ENCODE results near the gene VSTM2L. TPM values are rescaled to one million over a fixed set of nuclear protein-coding genes. Genes with fewer than 3 reads are reported as not detected.

The VSTM2L gene
- total RNA-seq, 1 donor from 2014 or later = 14.1 TPM

GRCh38 chr20:37863289-37863688, 39.6 kb upstream of the VSTM2L start:
- TF ChIP-seq CTCF (IDR thresholded peaks at IDR 0.05) = no peak
- ATAC-seq = no peak
- Histone ChIP-seq H3K27ac (no peak overlapping the region), H3K36me3 (peaks cover 77% of the 10 kb centered on the region), H3K27me3 (ENCODE audit: low read depth) (no peaks in the 10 kb centered on the region), H3K4me3 (no peak overlapping the region), H3K4me1 (no peaks in the 10 kb centered on the region), H3K9me3 (no peaks in the 10 kb centered on the region)
- DNase-seq = no peak
- intact Hi-C loops (cut with DNase I) = no loop called here

GRCh38 chr20:37864298-37864697, 38.6 kb upstream of the VSTM2L start:
- no peaks in the 10 kb centered on the region for H3K4me1 ChIP-seq
- no peak overlapping the region for H3K27ac ChIP-seq
- intact Hi-C loops (cut with DNase I) = no loop called here
- no peak for ATAC-seq
- H3K36me3 ChIP-seq = peaks cover 86% of the 10 kb centered on the region
- no peak for DNase-seq
- H3K4me3 ChIP-seq = no peak overlapping the region
- H3K9me3 ChIP-seq = no peaks in the 10 kb centered on the region
- no peak for TF ChIP-seq CTCF (IDR thresholded peaks at IDR 0.05)
- no peaks in the 10 kb centered on the region for H3K27me3 ChIP-seq (ENCODE audit: low read depth)

- no peak for ATAC-seq
- Histone ChIP-seq H3K27me3 (ENCODE audit: low read depth) (no peaks in the 10 kb centered on the region), H3K4me1 (no peaks in the 10 kb centered on the region), H3K27ac (no peak overlapping the region), H3K36me3 (peaks cover 79% of the 10 kb centered on the region), H3K9me3 (no peaks in the 10 kb centered on the region), H3K4me3 (no peak overlapping the region)
- intact Hi-C loops (cut with DNase I) = no loop called here
- no peak for DNase-seq
- TF ChIP-seq CTCF (IDR thresholded peaks at IDR 0.05) = no peak
Measured at GRCh38 chr20:37866051-37866450, 36.9 kb upstream of the VSTM2L start.

GRCh38 chr20:37867289-37868195, 35.4 kb upstream of the VSTM2L start:
- intact Hi-C loops (cut with DNase I) = no loop called here
- Histone ChIP-seq H3K36me3 (peaks cover 76% of the 10 kb centered on the region), H3K27me3 (ENCODE audit: low read depth) (no peaks in the 10 kb centered on the region), H3K9me3 (no peaks in the 10 kb centered on the region), H3K27ac (no peak overlapping the region), H3K4me3 (no peak overlapping the region), H3K4me1 (no peaks in the 10 kb centered on the region)
- ATAC-seq (no peak), DNase-seq (no peak)
- no peak for TF ChIP-seq CTCF (IDR thresholded peaks at IDR 0.05)

GRCh38 chr20:37868851-37869333, 34.0 kb upstream of the VSTM2L start:
- ATAC-seq (no peak), DNase-seq (no peak)

More at GRCh38 chr20:37868851-37869333, 34.0 kb upstream of the VSTM2L start:
- Histone ChIP-seq H3K27me3 (ENCODE audit: low read depth) (no peaks in the 10 kb centered on the region), H3K4me3 (no peak overlapping the region), H3K4me1 (no peaks in the 10 kb centered on the region), H3K27ac (no peak overlapping the region), H3K36me3 (peaks cover 79% of the 10 kb centered on the region), H3K9me3 (no peaks in the 10 kb centered on the region)
- no peak for TF ChIP-seq CTCF (IDR thresholded peaks at IDR 0.05)
- intact Hi-C loops (cut with DNase I) = no loop called here

All from lower lobe of right lung (tissue), 2 donors.